Effector memory CD8-positive, alpha-beta T cell (primary cell): ENCODE data around the gene OR14C36.
"Not testable (repeated sequence)": the region's sequence is repeated elsewhere in the genome, so short reads cannot be mapped to it uniquely, and the experiment has no call there.

Experiments used
- ATAC-seq: fragments of 150-1000 bp; cut with Tn5 transposase; replicated peaks from 2 replicates; pipeline ENCODE4 v1.10.0; 2021; ENCODE audit warnings: mild to moderate bottlenecking, moderate library complexity
- DNase-seq, 3 experiments: peaks; one replicate each; pipeline ENCODE4 v3.0.0; 2021
- H3K27ac Mint-ChIP-seq, 2 donors: one replicate each; pipeline ENCODE4 v1.8.0; 2022; ENCODE audit warnings: mild to moderate bottlenecking in 2 of 2, mixed read lengths in 2 of 2, moderate library complexity in 2 of 2
- H3K27me3 Mint-ChIP-seq, 2 donors: one replicate each; pipeline ENCODE4 v1.8.0; 2022; ENCODE audit warnings: mixed read lengths in 2 of 2
- H3K36me3 Mint-ChIP-seq: one replicate; pipeline ENCODE4 v1.8.0; 2022; ENCODE audit warnings: mild to moderate bottlenecking, moderate library complexity, mixed read lengths; ENCODE audit not compliant: insufficient read depth
- H3K4me1 Mint-ChIP-seq, 2 donors: one replicate each; pipeline ENCODE4 v1.8.0; 2022; ENCODE audit warnings: low read depth in 2 of 2, mixed read lengths in 2 of 2
- H3K4me3 Mint-ChIP-seq, 2 donors: one replicate each; pipeline ENCODE4 v1.8.0; 2022; ENCODE audit warnings: mild to moderate bottlenecking in 2 of 2, mixed read lengths in 2 of 2, moderate library complexity in 2 of 2
- H3K9me3 Mint-ChIP-seq, 2 donors: one replicate each; pipeline ENCODE4 v1.8.0; 2022; ENCODE audit warnings: mixed read lengths in 2 of 2
- total RNA-seq, 9 experiments: gene quantifications; one replicate each; lab custom pipeline; 2026; lab: John Stamatoyannopoulos, UW

OR14C36 gene
- total RNA-seq: 0 reads per million in 9 experiments

GRCh38 chr1:248348475-248348874 lies at the start of gene OR14C36:
OR14C36 (plus strand) TSS chr1:248348775; CDS start chr1:248348775, 0 bp downstream.
- H3K36me3 Mint-ChIP-seq: no peaks in the 10 kb centered on the region
- H3K27ac Mint-ChIP-seq: no peak within 1 kb of the TSS
- peaks cover 4 to 7% of the 10 kb centered on the region in 2 donors for H3K9me3 Mint-ChIP-seq
- no peaks in the 10 kb centered on the region for H3K4me1 Mint-ChIP-seq
- no peak within 1 kb of the TSS for H3K4me3 Mint-ChIP-seq
- ATAC-seq: no peak
- DNase-seq: no peak
- H3K27me3 Mint-ChIP-seq: peaks cover 0 to 11% of the 10 kb centered on the region in 2 donors

- ATAC-seq (no peak), DNase-seq (no peak)
- Mint-ChIP-seq H3K27ac (no peak within 1 kb of the TSS), H3K4me1 (no peaks in the 10 kb centered on the region), H3K9me3 (peaks cover 0 to 2% of the 10 kb centered on the region in 2 donors), H3K27me3 (no peaks in the 10 kb centered on the region), H3K4me3 (no peak within 1 kb of the TSS), H3K36me3 (no peaks in the 10 kb centered on the region)
These were observed 45.3 kb upstream of the OR14C36 start, which contains the start of gene OR2T12 for GRCh38 chr1:248303324-248303723. OR2T12 (minus strand) TSS chr1:248303424; CDS start chr1:248295578, 7,846 bp downstream.

- H3K27me3 Mint-ChIP-seq, H3K36me3 Mint-ChIP-seq, H3K4me1 Mint-ChIP-seq, H3K4me3 Mint-ChIP-seq, H3K9me3 Mint-ChIP-seq, H3K27ac Mint-ChIP-seq, ATAC-seq, DNase-seq: not testable (repeated sequence)
These were observed 42.9 kb upstream of the OR14C36 start for GRCh38 chr1:248305672-248306071.

GRCh38 chr1:248306103-248306502 lies 42.5 kb upstream of the OR14C36 start:
- no peaks in the 10 kb centered on the region for H3K27me3 Mint-ChIP-seq
- H3K4me1 Mint-ChIP-seq: no peaks in the 10 kb centered on the region
- H3K4me3 Mint-ChIP-seq: no peak overlapping the region
- no peaks in the 10 kb centered on the region for H3K36me3 Mint-ChIP-seq
- H3K9me3 Mint-ChIP-seq: peaks cover 0 to 2% of the 10 kb centered on the region in 2 donors
- H3K27ac Mint-ChIP-seq: no peak overlapping the region
- DNase-seq: no peak
- no peak for ATAC-seq

GRCh38 chr1:248306740-248307139 lies 41.8 kb upstream of the OR14C36 start:
- not testable (repeated sequence) for H3K27me3 Mint-ChIP-seq, ATAC-seq, H3K36me3 Mint-ChIP-seq, H3K4me3 Mint-ChIP-seq, H3K4me1 Mint-ChIP-seq, H3K9me3 Mint-ChIP-seq, H3K27ac Mint-ChIP-seq, DNase-seq

- peaks cover 1 to 13% of the 10 kb centered on the region in 2 donors for H3K9me3 Mint-ChIP-seq
- no peaks in the 10 kb centered on the region for H3K27me3 Mint-ChIP-seq
- H3K4me3 Mint-ChIP-seq: no peak overlapping the region
- ATAC-seq (no peak), DNase-seq (no peak)
- no peak overlapping the region for H3K27ac Mint-ChIP-seq
- H3K36me3 Mint-ChIP-seq: no peaks in the 10 kb centered on the region
- no peaks in the 10 kb centered on the region for H3K4me1 Mint-ChIP-seq
These were observed 31.8 kb upstream of the OR14C36 start for GRCh38 chr1:248316796-248317195.

- H3K36me3 Mint-ChIP-seq: no peaks in the 10 kb centered on the region
These were observed 24.1 kb upstream of the OR14C36 start, which contains the start of gene OR2M7 for GRCh38 chr1:248324468-248324867. OR2M7 (minus strand) TSS chr1:248324568; CDS start chr1:248324568, 0 bp downstream.

GRCh38 chr1:248343451-248343850 lies 5.1 kb upstream of the OR14C36 start:
- ATAC-seq (no peak), DNase-seq (no peak)
- Mint-ChIP-seq H3K4me1 (no peaks in the 10 kb centered on the region), H3K27ac (no peak overlapping the region), H3K9me3 (peaks cover 7 to 8% of the 10 kb centered on the region in 2 donors), H3K4me3 (no peak overlapping the region), H3K36me3 (no peaks in the 10 kb centered on the region), H3K27me3 (no peaks in the 10 kb centered on the region)

More at GRCh38 chr1:248324468-248324867, 24.1 kb upstream of the OR14C36 start, which contains the start of gene OR2M7:
- no peaks in the 10 kb centered on the region for H3K27me3 Mint-ChIP-seq
- no peak for ATAC-seq
- no peak within 1 kb of the TSS for H3K27ac Mint-ChIP-seq
- H3K4me1 Mint-ChIP-seq: no peaks in the 10 kb centered on the region
- DNase-seq: no peak
- peaks cover 5 to 19% of the 10 kb centered on the region in 2 donors for H3K9me3 Mint-ChIP-seq
- H3K4me3 Mint-ChIP-seq: no peak within 1 kb of the TSS

- Mint-ChIP-seq H3K27me3 (peaks cover 12 to 15% of the 10 kb centered on the region in 2 donors), H3K4me3 (no peak overlapping the region), H3K9me3 (peaks cover 0 to 9% of the 10 kb centered on the region in 2 donors), H3K4me1 (no peaks in the 10 kb centered on the region), H3K36me3 (no peaks in the 10 kb centered on the region), H3K27ac (no peak overlapping the region)
- no peak for DNase-seq
- ATAC-seq: no peak
These were observed 10.8 kb downstream of the OR14C36 start for GRCh38 chr1:248359415-248359814.

GRCh38 chr1:248361121-248361715 lies 12.6 kb downstream of the OR14C36 start, which contains the start of gene OR2T4:
OR2T4 (plus strand) TSS chr1:248361665; CDS start chr1:248361665, 0 bp downstream.
- H3K27me3 Mint-ChIP-seq: peaks cover 12 to 15% of the 10 kb centered on the region in 2 donors
- no peak within 1 kb of the TSS for H3K27ac Mint-ChIP-seq
- ATAC-seq (no peak), DNase-seq (no peak)
- peaks cover 0 to 9% of the 10 kb centered on the region in 2 donors for H3K9me3 Mint-ChIP-seq
- H3K4me1 Mint-ChIP-seq: no peaks in the 10 kb centered on the region
- H3K4me3 Mint-ChIP-seq: no peak within 1 kb of the TSS
- no peaks in the 10 kb centered on the region for H3K36me3 Mint-ChIP-seq

GRCh38 chr1:248366609-248367008 lies 18.0 kb downstream of the OR14C36 start:
- ATAC-seq (no peak), DNase-seq (no peak)
- H3K4me3 Mint-ChIP-seq: no peak overlapping the region
- H3K27me3 Mint-ChIP-seq: peaks cover 11 to 12% of the 10 kb centered on the region in 2 donors
- peaks cover 0 to 9% of the 10 kb centered on the region in 2 donors for H3K9me3 Mint-ChIP-seq
- H3K4me1 Mint-ChIP-seq: no peaks in the 10 kb centered on the region
- H3K27ac Mint-ChIP-seq: no peak overlapping the region
- no peaks in the 10 kb centered on the region for H3K36me3 Mint-ChIP-seq

GRCh38 chr1:248372394-248372793 lies 23.8 kb downstream of the OR14C36 start:
- DNase-seq (no peak), ATAC-seq (no peak)
- Mint-ChIP-seq H3K27me3 (no peaks in the 10 kb centered on the region), H3K36me3 (no peaks in the 10 kb centered on the region), H3K27ac (no peak overlapping the region), H3K4me3 (no peak overlapping the region), H3K4me1 (no peaks in the 10 kb centered on the region), H3K9me3 (no peaks in the 10 kb centered on the region)

- no peak overlapping the region for H3K4me3 Mint-ChIP-seq
- H3K27me3 Mint-ChIP-seq: no peaks in the 10 kb centered on the region
- ATAC-seq (no peak), DNase-seq (no peak)
- H3K36me3 Mint-ChIP-seq: no peaks in the 10 kb centered on the region
- no peaks in the 10 kb centered on the region for H3K9me3 Mint-ChIP-seq
- H3K4me1 Mint-ChIP-seq: no peaks in the 10 kb centered on the region
- no peak overlapping the region for H3K27ac Mint-ChIP-seq
These were observed 25.2 kb downstream of the OR14C36 start for GRCh38 chr1:248373761-248374160.

GRCh38 chr1:248375446-248375845 lies 26.9 kb downstream of the OR14C36 start, which contains the start of gene OR2T6:
OR2T6 (plus strand) TSS chr1:248375746; CDS start chr1:248387609, 11,863 bp downstream.
- Mint-ChIP-seq H3K9me3 (no peaks in the 10 kb centered on the region), H3K36me3 (no peaks in the 10 kb centered on the region), H3K4me1 (no peaks in the 10 kb centered on the region), H3K4me3 (no peak within 1 kb of the TSS), H3K27ac (no peak within 1 kb of the TSS), H3K27me3 (no peaks in the 10 kb centered on the region)
- ATAC-seq: no peak
- DNase-seq: no peak
